ENCODE measurements around the gene LAMA4. TPM values are rescaled to one million over a fixed set of nuclear protein-coding genes. Genes with fewer than 3 reads are reported as not detected.

Gene LAMA4
- polyA plus RNA-seq, 1 donor from 2014 or later, result 0.69 TPM

DNA sequence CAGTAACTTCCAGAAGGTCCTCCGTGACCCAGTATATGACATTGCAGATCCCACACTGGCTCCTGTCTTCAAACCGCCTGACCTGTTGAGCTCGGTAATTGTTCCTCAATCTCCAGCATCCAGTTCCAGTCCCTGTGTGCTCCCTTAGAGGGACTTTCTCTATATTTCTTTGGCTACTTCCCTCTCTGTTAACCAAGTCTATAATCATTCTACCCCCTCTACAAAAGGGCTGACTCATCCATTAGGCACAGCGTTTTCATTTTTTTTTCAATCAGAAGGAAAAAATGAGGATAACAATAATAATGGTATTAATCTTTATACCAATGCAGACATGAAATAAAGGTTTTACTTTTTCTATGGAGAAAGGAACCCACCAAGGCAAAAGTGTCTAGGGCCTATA lies 97.7 kb downstream of the LAMA4 start:
- H3K4me2 ChIP-seq (ENCODE audit: low read length), result no peak overlapping the region

GRCh38 chr6:112155886-112156285 lies 98.5 kb downstream of the LAMA4 start:
- H3K9me2 ChIP-seq (ENCODE audit: insufficient read depth, low read length), result no peaks in the 10 kb centered on the region
- no peaks in the 10 kb centered on the region for H3K36me3 ChIP-seq (ENCODE audit: insufficient read depth, low read length)
- H3K9ac ChIP-seq (ENCODE audit: low read length), result no peak overlapping the region
- H3F3A ChIP-seq (ENCODE audit: insufficient read depth, low read length, poor library complexity, severe bottlenecking), result no peaks in the 10 kb centered on the region
- H3K4me2 ChIP-seq (ENCODE audit: low read length), result no peak overlapping the region
- H3K27ac ChIP-seq (ENCODE audit: low read length), result no peak overlapping the region
- no peaks in the 10 kb centered on the region for H3K9me3 ChIP-seq (ENCODE audit: low read length)
- no peaks in the 10 kb centered on the region for H3K79me2 ChIP-seq (replicated peaks; ENCODE audit: insufficient read depth, low read length)
- H3K4me3 ChIP-seq (ENCODE audit: low read length), result no peak overlapping the region
- H2AFZ ChIP-seq (ENCODE audit: low read depth, low read length), result peak overlapping the region; percentile 30
- H4K20me1 ChIP-seq (ENCODE audit: insufficient read depth), result no peaks in the 10 kb centered on the region
- no peak for TF ChIP-seq REST (IDR thresholded peaks at IDR 0.05; ENCODE audit: borderline replicate concordance)
- TF ChIP-seq POLR2AphosphoS5 (IDR thresholded peaks at IDR 0.05), result no peak
- TF ChIP-seq EZH2 (IDR thresholded peaks at IDR 0.05; ENCODE audit: borderline replicate concordance, insufficient read depth, low read length, poor library complexity, severe bottlenecking), result no peak
- TF ChIP-seq RAD21 (conservative IDR thresholded peaks at IDR 0.05), result no peak
- TF ChIP-seq TAF1 (IDR thresholded peaks at IDR 0.05; ENCODE audit: low read depth), result no peak
- TF ChIP-seq MXI1 (conservative IDR thresholded peaks at IDR 0.05; ENCODE audit: poor library complexity, severe bottlenecking), result no peak
- TF ChIP-seq SMC3 (conservative IDR thresholded peaks at IDR 0.05; ENCODE audit: poor library complexity), result no peak
- TF ChIP-seq EP300 (conservative IDR thresholded peaks at IDR 0.05; ENCODE audit: poor library complexity, severe bottlenecking), result no peak
- TF ChIP-seq, protein P1, sequence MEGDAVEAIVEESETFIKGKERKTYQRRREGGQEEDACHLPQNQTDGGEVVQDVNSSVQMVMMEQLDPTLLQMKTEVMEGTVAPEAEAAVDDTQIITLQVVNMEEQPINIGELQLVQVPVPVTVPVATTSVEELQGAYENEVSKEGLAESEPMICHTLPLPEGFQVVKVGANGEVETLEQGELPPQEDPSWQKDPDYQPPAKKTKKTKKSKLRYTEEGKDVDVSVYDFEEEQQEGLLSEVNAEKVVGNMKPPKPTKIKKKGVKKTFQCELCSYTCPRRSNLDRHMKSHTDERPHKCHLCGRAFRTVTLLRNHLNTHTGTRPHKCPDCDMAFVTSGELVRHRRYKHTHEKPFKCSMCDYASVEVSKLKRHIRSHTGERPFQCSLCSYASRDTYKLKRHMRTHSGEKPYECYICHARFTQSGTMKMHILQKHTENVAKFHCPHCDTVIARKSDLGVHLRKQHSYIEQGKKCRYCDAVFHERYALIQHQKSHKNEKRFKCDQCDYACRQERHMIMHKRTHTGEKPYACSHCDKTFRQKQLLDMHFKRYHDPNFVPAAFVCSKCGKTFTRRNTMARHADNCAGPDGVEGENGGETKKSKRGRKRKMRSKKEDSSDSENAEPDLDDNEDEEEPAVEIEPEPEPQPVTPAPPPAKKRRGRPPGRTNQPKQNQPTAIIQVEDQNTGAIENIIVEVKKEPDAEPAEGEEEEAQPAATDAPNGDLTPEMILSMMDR (IDR thresholded peaks at IDR 0.05; ENCODE audit: poor library complexity, severe bottlenecking), result no peak
- no peaks in the 10 kb centered on the region for H3K27me3 ChIP-seq (ENCODE audit: insufficient read depth, low read depth, low read length)

More for the DNA sequence above, 97.7 kb downstream of the LAMA4 start:
- no peak overlapping the region for H2AFZ ChIP-seq (ENCODE audit: low read depth, low read length)
- H3K36me3 ChIP-seq (ENCODE audit: insufficient read depth, low read length), result no peaks in the 10 kb centered on the region
- H3K9me2 ChIP-seq (ENCODE audit: insufficient read depth, low read length), result no peaks in the 10 kb centered on the region
- H3F3A ChIP-seq (ENCODE audit: insufficient read depth, low read length, poor library complexity, severe bottlenecking), result no peaks in the 10 kb centered on the region
- H3K27me3 ChIP-seq (ENCODE audit: insufficient read depth, low read depth, low read length), result no peaks in the 10 kb centered on the region
- H3K4me3 ChIP-seq (ENCODE audit: low read length), result no peak overlapping the region
- TF ChIP-seq TAF1 (IDR thresholded peaks at IDR 0.05; ENCODE audit: low read depth) (no peak), EP300 (conservative IDR thresholded peaks at IDR 0.05; ENCODE audit: poor library complexity, severe bottlenecking) (no peak), SMC3 (conservative IDR thresholded peaks at IDR 0.05; ENCODE audit: poor library complexity) (no peak), MXI1 (conservative IDR thresholded peaks at IDR 0.05; ENCODE audit: poor library complexity, severe bottlenecking) (no peak)
- H3K9ac ChIP-seq (ENCODE audit: low read length), result no peak overlapping the region
- no peaks in the 10 kb centered on the region for H3K9me3 ChIP-seq (ENCODE audit: low read length)
- H3K27ac ChIP-seq (ENCODE audit: low read length), result no peak overlapping the region
- no peaks in the 10 kb centered on the region for H3K79me2 ChIP-seq (replicated peaks; ENCODE audit: insufficient read depth, low read length)
- H4K20me1 ChIP-seq (ENCODE audit: insufficient read depth), result no peaks in the 10 kb centered on the region
